GM19395 (cell line): ENCODE measurements around the gene C13orf46.
"Not testable (repeated sequence)": the region's sequence is repeated elsewhere in the genome, so short reads cannot be mapped to it uniquely, and the experiment has no call there.

Experiments used
- ATAC-seq: cut with Tn5 transposase; IDR thresholded peaks from one replicate; pipeline ENCODE4 v1.9.1; 2021; ENCODE audit warnings: mild to moderate bottlenecking, moderate library complexity; ENCODE audit not compliant: unreplicated experiment

C13orf46 gene

DNA sequence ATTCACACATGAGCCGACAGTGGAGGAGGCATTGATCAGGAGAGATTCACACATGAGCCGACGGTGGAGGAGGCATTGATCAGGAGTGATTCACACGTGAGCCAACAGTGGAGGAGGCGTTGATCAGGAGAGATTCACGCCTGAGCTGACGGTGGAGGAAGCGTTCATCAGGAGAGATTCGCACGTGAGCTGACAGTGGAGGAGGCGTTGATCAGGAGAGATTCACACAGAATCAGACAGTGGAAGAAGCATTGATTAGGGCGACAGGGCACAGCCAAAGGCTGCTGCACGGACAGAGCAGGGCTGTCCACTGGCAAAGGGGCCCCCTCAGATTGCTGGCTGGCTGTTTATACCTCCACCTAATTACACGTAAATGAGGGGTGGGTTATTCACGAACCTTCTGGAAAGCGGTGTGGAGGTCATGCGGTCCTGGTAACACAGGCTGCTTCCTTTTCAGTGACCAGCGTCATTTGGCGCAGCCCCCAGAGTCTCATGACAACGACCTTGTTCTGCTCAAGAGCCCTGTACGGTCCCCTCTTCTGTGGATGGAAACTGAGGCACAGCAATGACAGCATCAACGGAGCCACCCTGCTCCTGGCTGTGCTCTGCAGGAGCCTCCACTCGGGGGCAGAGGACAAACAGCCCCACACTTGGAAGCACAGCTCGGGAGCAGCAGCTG lies 59.4 kb downstream of the C13orf46 start:
- no peak for ATAC-seq

- ATAC-seq, result not testable (repeated sequence)
These were observed 60.0 kb downstream of the C13orf46 start for GRCh38 chr13:113913838-113914237.

GRCh38 chr13:113913408-113913807 lies 60.5 kb downstream of the C13orf46 start:
- not testable (repeated sequence) for ATAC-seq

DNA sequence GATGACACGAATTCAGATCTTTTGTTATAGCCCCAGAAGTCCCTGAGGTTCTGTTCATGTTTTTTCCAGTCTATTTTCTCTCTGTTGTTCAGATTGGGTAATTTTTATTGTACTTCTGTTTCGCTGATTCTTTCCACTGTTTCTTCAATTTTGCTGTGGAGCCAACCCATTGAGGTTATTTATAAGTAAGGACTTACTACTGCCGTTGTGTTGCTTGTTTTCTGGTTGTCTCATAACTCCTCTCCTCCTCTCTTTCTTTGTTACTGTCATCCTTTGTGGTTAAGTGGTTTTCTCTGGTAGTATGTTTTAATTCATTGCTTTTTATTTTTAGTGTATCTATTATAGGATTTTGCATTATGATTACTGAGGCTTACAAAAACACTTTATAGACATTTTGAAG lies 61.3 kb downstream of the C13orf46 start:
- ATAC-seq, result no peak

GRCh38 chr13:113907635-113908617 lies 66.0 kb downstream of the C13orf46 start:
- ATAC-seq, result no peak

GRCh38 chr13:113906571-113906970 lies 67.3 kb downstream of the C13orf46 start:
- ATAC-seq, result no peak

GRCh38 chr13:113905942-113906341 lies 67.9 kb downstream of the C13orf46 start:
- no peak for ATAC-seq

GRCh38 chr13:113905018-113905417 lies 68.9 kb downstream of the C13orf46 start:
- ATAC-seq, result no peak

- no peak for ATAC-seq
These were observed 69.5 kb downstream of the C13orf46 start for GRCh38 chr13:113904411-113904810.

DNA sequence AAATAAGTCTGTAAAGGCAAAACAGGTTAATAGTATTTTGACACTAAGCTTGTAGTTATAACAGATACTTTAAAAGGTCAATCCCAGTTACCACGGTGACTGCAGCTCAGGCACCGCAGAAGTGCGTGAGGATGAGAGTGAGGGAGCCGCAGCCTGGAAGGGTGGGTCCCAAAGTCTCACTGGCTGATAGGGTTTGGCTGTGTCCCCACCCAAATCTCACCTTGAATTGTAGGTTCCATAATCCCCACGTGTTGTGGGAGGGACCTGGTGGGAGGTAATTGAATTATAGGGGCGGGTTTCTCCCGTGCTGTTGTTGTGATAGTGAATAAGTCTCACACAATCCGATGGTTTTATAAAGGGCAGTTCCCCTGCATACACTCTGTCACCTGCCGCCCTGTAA lies 70.0 kb downstream of the C13orf46 start:
- no peak for ATAC-seq
